Measurements from ENCODE around the gene NOX3. TPM values are rescaled to one million over a fixed set of nuclear protein-coding genes. Genes with fewer than 3 reads are reported as not detected.

The NOX3 gene
- total RNA-seq, 3 donors from 2014 or later (not counting 1 experiment from before 2014, with no cell fraction given): not detected

GRCh38 chr6:155485756-155486155 is 30.1 kb upstream of the NOX3 start:
- Histone ChIP-seq H3K36me3 (ENCODE audit: control insufficient read depth, insufficient read depth, low read length) (no peaks in the 10 kb centered on the region), H3K4me1 (ENCODE audit: control insufficient read depth, insufficient read depth, low read length) (no peaks in the 10 kb centered on the region), H3K27me3 (ENCODE audit: control insufficient read depth, insufficient read depth, low read length) (no peaks in the 10 kb centered on the region), H3K4me3 (ENCODE audit: low read length) (no peak overlapping the region), H3K27ac (ENCODE audit: low read length) (no peak overlapping the region), H3K9me3 (ENCODE audit: control insufficient read depth, insufficient read depth, low read length) (no peaks in the 10 kb centered on the region)
- WGBS (ENCODE audit: insufficient coverage): 92% methylated on average over 4 of the region's 4 CpGs
- DNase-seq (no peak), ATAC-seq (no peak)
- H3K4me3 Mint-ChIP-seq: no peak overlapping the region
- H3K36me3 Mint-ChIP-seq: no peaks in the 10 kb centered on the region
- intact Hi-C loops (cut with micrococcal nuclease): no loop called here
- peaks cover 0 to 8% of the 10 kb centered on the region in 2 donors for H3K27me3 Mint-ChIP-seq (ENCODE audit: low read depth in 2 of 2)
- H3K9me3 Mint-ChIP-seq: no peaks in the 10 kb centered on the region
- H3K4me1 Mint-ChIP-seq: no peaks in the 10 kb centered on the region
- TF ChIP-seq CTCF (IDR thresholded peaks at IDR 0.05): no peak
- H3K27ac Mint-ChIP-seq: no peak overlapping the region

GRCh38 chr6:155483858-155484257 is 28.2 kb upstream of the NOX3 start:
- H3K4me3 ChIP-seq (ENCODE audit: low read length): no peak overlapping the region
- TF ChIP-seq CTCF (IDR thresholded peaks at IDR 0.05): no peak
- Mint-ChIP-seq H3K36me3 (no peaks in the 10 kb centered on the region), H3K4me1 (no peaks in the 10 kb centered on the region), H3K27me3 (ENCODE audit: low read depth in 2 of 2) (peaks cover 0 to 8% of the 10 kb centered on the region in 2 donors), H3K9me3 (no peaks in the 10 kb centered on the region), H3K4me3 (no peak overlapping the region), H3K27ac (no peak overlapping the region)
- H3K9me3 ChIP-seq (ENCODE audit: control insufficient read depth, insufficient read depth, low read length): no peaks in the 10 kb centered on the region
- WGBS (ENCODE audit: insufficient coverage): 86% methylated on average over 1 of the region's 1 CpG
- no peaks in the 10 kb centered on the region for H3K27me3 ChIP-seq (ENCODE audit: control insufficient read depth, insufficient read depth, low read length)
- no peak overlapping the region for H3K27ac ChIP-seq (ENCODE audit: low read length)
- DNase-seq: no peak
- H3K36me3 ChIP-seq (ENCODE audit: control insufficient read depth, insufficient read depth, low read length): no peaks in the 10 kb centered on the region
- H3K4me1 ChIP-seq (ENCODE audit: control insufficient read depth, insufficient read depth, low read length): no peaks in the 10 kb centered on the region
- intact Hi-C loops (cut with micrococcal nuclease): no loop called here
- ATAC-seq: no peak

GRCh38 chr6:155481215-155481614 is 25.6 kb upstream of the NOX3 start:
- TF ChIP-seq CTCF (IDR thresholded peaks at IDR 0.05): no peak
- Histone ChIP-seq H3K36me3 (ENCODE audit: control insufficient read depth, insufficient read depth, low read length) (no peaks in the 10 kb centered on the region), H3K4me1 (ENCODE audit: control insufficient read depth, insufficient read depth, low read length) (no peaks in the 10 kb centered on the region), H3K27me3 (ENCODE audit: control insufficient read depth, insufficient read depth, low read length) (no peaks in the 10 kb centered on the region), H3K4me3 (ENCODE audit: low read length) (no peak overlapping the region), H3K27ac (ENCODE audit: low read length) (no peak overlapping the region), H3K9me3 (ENCODE audit: control insufficient read depth, insufficient read depth, low read length) (no peaks in the 10 kb centered on the region)
- Mint-ChIP-seq H3K36me3 (no peaks in the 10 kb centered on the region), H3K4me1 (no peaks in the 10 kb centered on the region), H3K9me3 (no peaks in the 10 kb centered on the region), H3K27ac (no peak overlapping the region), H3K4me3 (no peak overlapping the region), H3K27me3 (ENCODE audit: low read depth in 2 of 2) (peaks cover 0 to 8% of the 10 kb centered on the region in 2 donors)
- intact Hi-C loops (cut with micrococcal nuclease): no loop called here
- DNase-seq: no peak
- 98% methylated on average over 2 of the region's 3 CpGs for WGBS (ENCODE audit: insufficient coverage)
- ATAC-seq: no peak

- DNase-seq: no peak
- Mint-ChIP-seq H3K27me3 (ENCODE audit: low read depth in 2 of 2) (no peaks in the 10 kb centered on the region), H3K4me3 (no peak overlapping the region), H3K4me1 (peaks cover 35 to 42% of the 10 kb centered on the region in 2 donors), H3K27ac (no peak overlapping the region), H3K36me3 (peaks cover 12% of the 10 kb centered on the region), H3K9me3 (peaks cover 4 to 14% of the 10 kb centered on the region in 2 donors)
- no peaks in the 10 kb centered on the region for H3K36me3 ChIP-seq (ENCODE audit: control insufficient read depth, insufficient read depth, low read length)
- no peaks in the 10 kb centered on the region for H3K27me3 ChIP-seq (ENCODE audit: control insufficient read depth, insufficient read depth, low read length)
- WGBS (ENCODE audit: insufficient coverage): 93% methylated on average over 8 of the region's 8 CpGs
- TF ChIP-seq CTCF (IDR thresholded peaks at IDR 0.05): no peak
- peaks cover 10% of the 10 kb centered on the region for H3K4me1 ChIP-seq (ENCODE audit: control insufficient read depth, insufficient read depth, low read length)
- no peak overlapping the region for H3K27ac ChIP-seq (ENCODE audit: low read length)
- intact Hi-C loops (cut with micrococcal nuclease): no loop called here
- peaks cover 21% of the 10 kb centered on the region for H3K9me3 ChIP-seq (ENCODE audit: control insufficient read depth, insufficient read depth, low read length)
- no peak overlapping the region for H3K4me3 ChIP-seq (ENCODE audit: low read length)
- ATAC-seq: no peak
Observed at GRCh38 chr6:155473741-155474140, 18.1 kb upstream of the NOX3 start.
